ENCODE results near the gene NUAK1. TPM values are rescaled to one million over a fixed set of nuclear protein-coding genes. Genes with fewer than 3 reads are reported as not detected.

NUAK1 gene
- total RNA-seq, 4 donors from 2014 or later, result 1.1 to 5.1 (median 2.3) TPM

DNA sequence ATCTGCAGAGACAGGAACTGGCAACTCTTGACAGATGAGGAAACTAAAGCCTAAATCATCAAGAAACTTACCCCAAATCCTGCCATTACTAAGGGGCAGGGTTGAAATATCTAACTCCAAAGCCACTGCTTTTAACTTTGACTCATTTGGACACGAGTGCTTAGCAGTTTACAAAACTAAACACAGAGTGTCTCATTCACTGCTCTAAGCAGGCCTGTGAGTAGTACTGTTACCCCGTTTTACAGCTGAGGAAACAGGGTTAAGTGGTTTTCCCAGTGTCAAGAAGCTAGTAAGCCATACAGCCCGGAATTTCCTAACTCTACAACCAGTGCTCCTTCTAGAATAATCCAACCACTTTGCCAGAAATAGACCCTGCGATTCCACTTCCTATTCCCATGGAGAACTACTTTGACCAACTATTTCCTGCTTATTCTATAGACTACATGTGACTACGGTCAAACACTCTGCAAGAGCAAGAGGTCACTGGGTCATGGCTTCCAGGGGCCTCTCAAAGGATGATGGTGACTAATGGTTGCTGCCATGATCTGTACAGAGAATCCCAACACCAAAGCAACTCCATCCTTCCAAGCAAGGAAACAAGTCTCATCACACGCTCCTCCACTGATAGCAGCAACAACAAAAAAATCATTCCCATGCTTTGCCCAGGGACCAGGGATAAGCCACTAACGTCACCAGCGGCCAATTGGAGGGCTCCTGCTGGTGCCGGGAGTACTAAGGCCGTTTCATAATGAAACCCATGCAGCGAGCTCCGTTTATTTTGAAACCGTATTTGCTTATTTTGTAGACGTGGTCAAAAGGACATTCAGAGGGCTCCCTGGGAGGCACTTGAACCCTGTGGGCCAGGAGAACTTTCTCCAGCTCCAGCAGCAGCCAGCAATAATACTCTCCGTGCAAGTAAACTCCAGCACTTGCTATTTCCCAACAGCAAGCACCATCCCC, 56.3 kb downstream of the NUAK1 start:
- H3K4me3 ChIP-seq, result no peak overlapping the region
- intact Hi-C loops (cut with DNase I), result no loop called here
- peaks cover 0 to 21% (median 0%) of the 10 kb centered on the region in 3 donors for H3K36me3 ChIP-seq
- DNase-seq, result no peak
- TF ChIP-seq POLR2A (IDR thresholded peaks at IDR 0.05), result no peak
- TF ChIP-seq, protein P1, sequence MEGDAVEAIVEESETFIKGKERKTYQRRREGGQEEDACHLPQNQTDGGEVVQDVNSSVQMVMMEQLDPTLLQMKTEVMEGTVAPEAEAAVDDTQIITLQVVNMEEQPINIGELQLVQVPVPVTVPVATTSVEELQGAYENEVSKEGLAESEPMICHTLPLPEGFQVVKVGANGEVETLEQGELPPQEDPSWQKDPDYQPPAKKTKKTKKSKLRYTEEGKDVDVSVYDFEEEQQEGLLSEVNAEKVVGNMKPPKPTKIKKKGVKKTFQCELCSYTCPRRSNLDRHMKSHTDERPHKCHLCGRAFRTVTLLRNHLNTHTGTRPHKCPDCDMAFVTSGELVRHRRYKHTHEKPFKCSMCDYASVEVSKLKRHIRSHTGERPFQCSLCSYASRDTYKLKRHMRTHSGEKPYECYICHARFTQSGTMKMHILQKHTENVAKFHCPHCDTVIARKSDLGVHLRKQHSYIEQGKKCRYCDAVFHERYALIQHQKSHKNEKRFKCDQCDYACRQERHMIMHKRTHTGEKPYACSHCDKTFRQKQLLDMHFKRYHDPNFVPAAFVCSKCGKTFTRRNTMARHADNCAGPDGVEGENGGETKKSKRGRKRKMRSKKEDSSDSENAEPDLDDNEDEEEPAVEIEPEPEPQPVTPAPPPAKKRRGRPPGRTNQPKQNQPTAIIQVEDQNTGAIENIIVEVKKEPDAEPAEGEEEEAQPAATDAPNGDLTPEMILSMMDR (IDR thresholded peaks at IDR 0.05), result no peak
- H3K9me3 ChIP-seq, result no peaks in the 10 kb centered on the region
- peak overlapping the region in 2 of 4 donors; percentile 40 to 42 for H3K27ac ChIP-seq
- H3K4me1 ChIP-seq, result peaks cover 0 to 48% (median 17%) of the 10 kb centered on the region in 3 donors
- no peaks in the 10 kb centered on the region for H3K27me3 ChIP-seq
- 85 to 87% methylated on average over 11 to 15 of the region's 15 CpGs for WGBS, 2 donors

DNA sequence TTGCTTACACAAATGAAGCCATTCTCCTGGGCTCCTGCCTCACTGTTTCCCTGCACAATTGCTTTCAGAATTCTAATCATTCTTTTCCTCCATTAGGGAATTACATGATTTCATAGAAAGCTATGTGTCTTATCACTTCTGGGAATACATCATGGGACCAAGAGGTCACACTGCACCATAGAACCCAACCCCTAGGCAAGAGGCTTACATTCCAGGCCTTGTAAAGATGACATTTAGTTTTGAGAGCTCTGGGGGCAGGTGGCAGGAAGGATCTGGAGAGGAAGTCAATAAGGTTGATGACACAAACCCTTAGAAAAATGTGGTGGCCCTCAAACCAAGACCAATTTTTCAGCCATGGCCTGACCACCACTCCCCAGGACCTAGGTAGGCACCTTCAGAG, 57.1 kb downstream of the NUAK1 start:
- Histone ChIP-seq H3K4me1 (peaks cover 0 to 48% (median 17%) of the 10 kb centered on the region in 3 donors), H3K36me3 (peaks cover 0 to 21% (median 0%) of the 10 kb centered on the region in 3 donors), H3K27me3 (no peaks in the 10 kb centered on the region), H3K27ac (peak overlapping the region in 1 of 4 donors; percentile 42), H3K4me3 (no peak overlapping the region), H3K9me3 (no peaks in the 10 kb centered on the region)
- intact Hi-C loops (cut with DNase I), result no loop called here
- TF ChIP-seq, protein P1 (IDR thresholded peaks at IDR 0.05), result no peak
- no peak for TF ChIP-seq POLR2A (IDR thresholded peaks at IDR 0.05)
- DNase-seq, result no peak

DNA sequence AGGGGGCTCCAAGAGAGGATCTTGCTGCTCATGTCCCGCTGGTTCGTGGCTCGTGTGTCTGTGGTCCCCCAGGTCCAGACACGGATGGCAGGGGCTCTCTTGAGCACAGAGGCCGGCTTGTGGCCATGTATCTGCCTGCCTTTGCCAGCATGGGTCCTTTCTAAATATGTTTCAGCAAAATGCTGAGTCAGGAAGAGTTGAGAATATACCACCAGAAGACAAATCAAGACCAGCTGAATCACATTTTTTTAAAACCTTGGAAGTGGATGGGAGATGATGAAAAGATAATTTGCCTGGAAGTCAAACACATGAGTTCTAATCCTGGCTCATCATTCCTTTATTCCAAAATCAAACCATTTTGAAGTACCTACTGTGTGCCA, 58.0 kb downstream of the NUAK1 start:
- DNase-seq, result no peak

DNA sequence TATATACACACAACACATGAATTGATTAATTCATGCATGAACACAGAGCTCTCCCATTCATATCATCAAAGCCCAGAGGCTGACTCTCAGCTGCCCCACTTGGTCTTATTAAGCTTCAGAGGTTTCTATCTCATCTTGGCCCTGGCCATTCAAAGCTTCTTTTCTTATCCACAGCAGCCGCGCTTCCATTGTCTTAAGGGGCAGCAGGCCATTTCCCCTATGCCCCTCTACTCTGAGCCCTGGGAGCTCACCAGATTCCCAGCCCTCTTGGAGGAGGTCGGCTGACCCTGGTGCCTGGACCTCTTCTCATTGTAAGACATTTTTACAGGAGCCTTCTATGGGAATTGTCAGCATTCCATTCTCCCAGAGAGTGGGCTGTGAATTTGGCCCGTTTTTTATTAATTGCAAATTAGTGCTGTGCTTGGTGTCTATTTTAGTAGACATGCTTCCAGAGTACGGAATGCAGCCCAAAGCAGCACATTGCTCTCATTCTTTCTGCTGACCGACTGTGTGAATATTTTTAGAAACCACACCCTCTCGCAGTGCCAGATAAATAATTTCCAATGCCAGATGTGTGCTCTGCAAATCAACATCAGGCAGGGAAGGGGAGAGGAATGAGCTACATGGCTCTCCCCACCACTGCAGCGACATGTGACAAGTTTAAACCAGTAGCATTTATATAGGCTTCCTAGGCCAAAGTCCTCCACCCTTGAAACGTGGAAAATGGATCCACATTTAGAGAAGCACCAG, 58.5 kb downstream of the NUAK1 start:
- no peak for TF ChIP-seq POLR2A (IDR thresholded peaks at IDR 0.05)
- TF ChIP-seq, protein P1 (IDR thresholded peaks at IDR 0.05), result no peak
- Histone ChIP-seq H3K27me3 (no peaks in the 10 kb centered on the region), H3K9me3 (no peaks in the 10 kb centered on the region), H3K4me1 (peaks cover 0 to 48% (median 17%) of the 10 kb centered on the region in 3 donors), H3K27ac (peak overlapping the region in 3 of 4 donors; percentile 57 to 85 (median 72)), H3K4me3 (no peak overlapping the region), H3K36me3 (peaks cover 0 to 21% (median 0%) of the 10 kb centered on the region in 3 donors)
- WGBS, 2 donors, result 59 to 68% methylated on average over 7 to 9 of the region's 9 CpGs
- DNase-seq, result no peak
- intact Hi-C loops (cut with DNase I), result no loop called here

More for the DNA sequence above, 58.0 kb downstream of the NUAK1 start:
- no peaks in the 10 kb centered on the region for H3K27me3 ChIP-seq
- H3K4me3 ChIP-seq, result no peak overlapping the region
- 60 to 69% methylated on average over 1 to 5 of the region's 5 CpGs for WGBS, 2 donors
- H3K4me1 ChIP-seq, result peaks cover 0 to 48% (median 17%) of the 10 kb centered on the region in 3 donors
- intact Hi-C loops (cut with DNase I), result no loop called here
- no peaks in the 10 kb centered on the region for H3K9me3 ChIP-seq
- H3K36me3 ChIP-seq, result peaks cover 0 to 21% (median 0%) of the 10 kb centered on the region in 3 donors
- H3K27ac ChIP-seq, result peak overlapping the region in 3 of 4 donors; percentile 57 to 85 (median 72)
- TF ChIP-seq, protein P1 (IDR thresholded peaks at IDR 0.05), result no peak
- TF ChIP-seq POLR2A (IDR thresholded peaks at IDR 0.05), result no peak

Measured in esophagus squamous epithelium (tissue), 5 donors.